ENCODE results near the gene MLXIP.

DNA sequence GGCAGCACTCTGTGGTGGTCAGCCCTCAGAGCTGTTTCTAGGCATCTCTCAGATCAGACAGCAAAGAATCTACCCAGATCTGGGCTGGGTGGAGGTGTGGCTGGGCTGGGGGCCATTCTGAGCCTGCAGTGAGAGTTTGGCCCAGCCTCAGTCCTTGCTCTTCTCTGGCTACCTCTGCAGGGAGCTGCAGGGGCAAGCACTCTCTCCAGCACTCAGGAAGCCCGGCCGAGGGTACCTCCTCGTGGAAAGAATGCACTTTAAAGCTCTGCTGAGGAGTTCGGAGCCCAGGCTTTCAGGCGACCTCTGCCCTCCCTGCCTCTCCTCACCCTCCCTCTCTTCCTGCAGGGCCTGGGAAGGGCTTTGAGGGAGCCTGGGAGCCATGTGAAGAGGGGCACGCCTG lies 64.3 kb downstream of the MLXIP start:
- no peak for TF ChIP-seq EP300 (IDR thresholded peaks at IDR 0.05; ENCODE audit: low read depth)
- TF ChIP-seq, protein P1, sequence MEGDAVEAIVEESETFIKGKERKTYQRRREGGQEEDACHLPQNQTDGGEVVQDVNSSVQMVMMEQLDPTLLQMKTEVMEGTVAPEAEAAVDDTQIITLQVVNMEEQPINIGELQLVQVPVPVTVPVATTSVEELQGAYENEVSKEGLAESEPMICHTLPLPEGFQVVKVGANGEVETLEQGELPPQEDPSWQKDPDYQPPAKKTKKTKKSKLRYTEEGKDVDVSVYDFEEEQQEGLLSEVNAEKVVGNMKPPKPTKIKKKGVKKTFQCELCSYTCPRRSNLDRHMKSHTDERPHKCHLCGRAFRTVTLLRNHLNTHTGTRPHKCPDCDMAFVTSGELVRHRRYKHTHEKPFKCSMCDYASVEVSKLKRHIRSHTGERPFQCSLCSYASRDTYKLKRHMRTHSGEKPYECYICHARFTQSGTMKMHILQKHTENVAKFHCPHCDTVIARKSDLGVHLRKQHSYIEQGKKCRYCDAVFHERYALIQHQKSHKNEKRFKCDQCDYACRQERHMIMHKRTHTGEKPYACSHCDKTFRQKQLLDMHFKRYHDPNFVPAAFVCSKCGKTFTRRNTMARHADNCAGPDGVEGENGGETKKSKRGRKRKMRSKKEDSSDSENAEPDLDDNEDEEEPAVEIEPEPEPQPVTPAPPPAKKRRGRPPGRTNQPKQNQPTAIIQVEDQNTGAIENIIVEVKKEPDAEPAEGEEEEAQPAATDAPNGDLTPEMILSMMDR (IDR thresholded peaks at IDR 0.05) = no peak

Data from transverse colon (tissue), 3 donors.